IMR-90 (cell line): ENCODE data around the gene PARVB. TPM values are rescaled to one million over a fixed set of nuclear protein-coding genes. Genes with fewer than 3 reads are reported as not detected.

ENCODE experiments used
- ATAC-seq: fragments of 200-7000 bp; cut with Tn5 transposase; 2 replicates; pipeline ENCODE4 v1.9.1; 2020; ENCODE audit warnings: low read depth, mild to moderate bottlenecking, moderate library complexity
- BruUV-seq: library from RNA; stranded (reverse); fragments of 400-500 nt; replicated peaks from 2 replicates; lab custom pipeline; 2021; lab: Mats Ljungman, UMichigan
- CTCF ChIA-PET: fragments of 300-600 bp; formaldehyde crosslinking; extraction: SDS; loops from one replicate; lab custom pipeline; 2021; ENCODE audit warnings: antibody characterized with exemption; lab: Yijun Ruan, JAX
- POLR2A ChIA-PET: fragments of 300-600 bp; sonication (Branson Sonifier 250); formaldehyde crosslinking; loops from one replicate; lab custom pipeline; 2022; ENCODE audit warnings: antibody characterized with exemption; ENCODE audit not compliant: unreplicated experiment; lab: Charles Lee
- DNase-seq: peaks from one replicate; pipeline ENCODE4 v3.0.0; 2013
- H2AFZ ChIP-seq: replicated peaks from 2 replicates; pipeline ENCODE3; 2013; ENCODE audit warnings: low read length, mild to moderate bottlenecking; ENCODE audit not compliant: poor library complexity
- H2AK5ac ChIP-seq: 2 replicates; pipeline ENCODE4 v1.6.1; 2013; ENCODE audit warnings: low read depth, low read length, inconsistent platforms
- H2AK9ac ChIP-seq: replicated peaks from 2 replicates; pipeline ENCODE3; 2013; ENCODE audit warnings: mild to moderate bottlenecking, low read depth, low read length, moderate library complexity; ENCODE audit not compliant: poor library complexity
- H2BK120ac ChIP-seq: 2 replicates; pipeline ENCODE4 v1.6.1; 2013; ENCODE audit warnings: low read depth, low read length, inconsistent platforms
- H2BK15ac ChIP-seq: 3 replicates; pipeline ENCODE4 v1.6.1; 2013; ENCODE audit warnings: low read depth, low read length, inconsistent platforms
- H2BK20ac ChIP-seq: 2 replicates; pipeline ENCODE4 v1.6.1; 2013; ENCODE audit warnings: low read depth, mild to moderate bottlenecking, inconsistent platforms, low read length, moderate library complexity
- H2BK5ac ChIP-seq: 2 replicates; pipeline ENCODE4 v1.6.1; 2013; ENCODE audit warnings: mild to moderate bottlenecking, low read depth, low read length, inconsistent platforms; ENCODE audit not compliant: poor library complexity, severe bottlenecking
- H3K14ac ChIP-seq: replicated peaks from 2 replicates; pipeline ENCODE4 v1.6.1; 2013; ENCODE audit warnings: low read depth, low read length, inconsistent platforms
- H3K18ac ChIP-seq: 2 replicates; pipeline ENCODE4 v1.6.1; 2013; ENCODE audit warnings: low read depth, low read length, control low read depth
- H3K23ac ChIP-seq: 2 replicates; pipeline ENCODE4 v1.6.1; 2013; ENCODE audit warnings: low read depth, low read length, inconsistent platforms
- H3K27ac ChIP-seq: 2 replicates; pipeline ENCODE4 v1.5.1; 2013; ENCODE audit warnings: mild to moderate bottlenecking, control low read depth, low read length; ENCODE audit not compliant: insufficient read depth
- H3K27me3 ChIP-seq: 2 replicates; pipeline ENCODE4 v1.6.1; 2013; ENCODE audit warnings: low read length; ENCODE audit not compliant: control insufficient read depth, insufficient read depth
- H3K36me3 ChIP-seq: 2 replicates; pipeline ENCODE4 v1.6.1; 2013; ENCODE audit warnings: low read length, mixed read lengths; ENCODE audit not compliant: control insufficient read depth, insufficient read depth
- H3K4ac ChIP-seq: 2 replicates; pipeline ENCODE4 v1.6.1; 2013; ENCODE audit warnings: low read depth, low read length, inconsistent platforms
- H3K4me1 ChIP-seq: 2 replicates; pipeline ENCODE4 v1.6.1; 2013; ENCODE audit warnings: low read length, mixed read lengths; ENCODE audit not compliant: control insufficient read depth, insufficient read depth
- H3K4me2 ChIP-seq: 2 replicates; pipeline ENCODE4 v1.6.1; 2013; ENCODE audit warnings: low read depth, mild to moderate bottlenecking, control low read depth, low read length, moderate library complexity
- H3K4me3 ChIP-seq: 2 replicates; pipeline ENCODE4 v1.5.1; 2013; ENCODE audit warnings: low read depth, mild to moderate bottlenecking, control low read depth, low read length, moderate library complexity; ENCODE audit not compliant: insufficient read depth
- H3K56ac ChIP-seq: 2 replicates; pipeline ENCODE4 v1.6.1; 2013; ENCODE audit warnings: low read length, inconsistent platforms; ENCODE audit not compliant: insufficient read depth; ENCODE audit errors: extremely low read depth
- H3K79me1 ChIP-seq, 2 experiments: 2 replicates each; pipeline ENCODE4 v1.6.1; 2013; ENCODE audit warnings: low read length in 2 of 2, inconsistent platforms in 1 of 2, low read depth in 1 of 2
- H3K9ac ChIP-seq: 2 replicates; pipeline ENCODE4 v1.6.1; 2013; ENCODE audit warnings: low read depth, low read length, control low read depth
- H3K9me1 ChIP-seq: 2 replicates; pipeline ENCODE4 v1.6.1; 2013; ENCODE audit warnings: low read length, inconsistent platforms; ENCODE audit not compliant: insufficient read depth
- H3K9me3 ChIP-seq: 2 replicates; pipeline ENCODE4 v1.6.1; 2013; ENCODE audit warnings: low read length; ENCODE audit not compliant: control insufficient read depth, insufficient read depth
- H4K20me1 ChIP-seq: 2 replicates; pipeline ENCODE4 v1.6.1; 2013; ENCODE audit warnings: low read length, inconsistent platforms; ENCODE audit not compliant: insufficient read depth
- H4K5ac ChIP-seq: 2 replicates; pipeline ENCODE4 v1.6.1; 2013; ENCODE audit warnings: mild to moderate bottlenecking, low read depth, low read length, control low read depth
- H4K8ac ChIP-seq, 2 experiments: 2 replicates each; pipeline ENCODE4 v1.6.1; 2013; ENCODE audit warnings: low read depth in 2 of 2, low read length in 2 of 2, control low read depth in 1 of 2, inconsistent platforms in 1 of 2
- H4K91ac ChIP-seq: 2 replicates; pipeline ENCODE4 v1.6.1; 2013; ENCODE audit warnings: low read depth, low read length, inconsistent platforms; ENCODE audit not compliant: insufficient read depth
- CEBPB ChIP-seq: IDR thresholded peaks from 2 replicates; pipeline ENCODE4 v1.6.1; 2012; ENCODE audit warnings: low read depth, low read length, improper control_type of control experiment
- MAZ ChIP-seq: IDR thresholded peaks from 2 replicates; pipeline ENCODE4 v1.6.1; 2012; ENCODE audit warnings: low read depth, mild to moderate bottlenecking, low read length, improper control_type of control experiment, moderate library complexity, borderline replicate concordance
- MXI1 ChIP-seq: IDR thresholded peaks from 2 replicates; pipeline ENCODE4 v1.6.1; 2012; ENCODE audit warnings: low read depth, mild to moderate bottlenecking, low read length, moderate library complexity, borderline replicate concordance
- NFE2L2 ChIP-seq: fragments of 150-350 bp; IDR thresholded peaks from 2 replicates; pipeline ENCODE4 v1.6.1; 2016; ENCODE audit warnings: low read depth, mild to moderate bottlenecking, low read length
- RFX5 ChIP-seq: IDR thresholded peaks from 2 replicates; pipeline ENCODE4 v1.8.0; 2012; ENCODE audit warnings: low read depth, mild to moderate bottlenecking, low read length, moderate library complexity
- SMC3 ChIP-seq: fragments of 150-350 bp; IDR thresholded peaks from 2 replicates; pipeline ENCODE4 v1.6.1; 2016; ENCODE audit warnings: low read depth, mild to moderate bottlenecking, antibody characterized with exemption, low read length, moderate library complexity
- WGBS, 2 experiments: methylation state at CpG; one replicate each; pipeline versions ENCODE4 v1.1.5 to v1.1.7; 2013; ENCODE audit warnings: missing lambda C conversion rate in 2 of 2; ENCODE audit not compliant: insufficient read length in 1 of 2; ENCODE audit errors: extremely low coverage in 2 of 2; 5-methylcytosine and 5-hydroxymethylcytosine counted together
- dilution Hi-C: fragments of 300-500 bp; cut with HindIII; formaldehyde crosslinking; loops from one replicate; pipeline ENCODE4 v1.14.3; 2018; ENCODE audit warnings: low sequenced_read_pairs; ENCODE audit not compliant: unreplicated experiment
- in situ Hi-C: fragments of 300-500 bp; cut with MboI; formaldehyde crosslinking; loops from 3 replicates; pipeline ENCODE4 v1.14.3; 2019; ENCODE audit warnings: low sequenced_read_pairs, inconsistent platforms, mixed read lengths
- intact Hi-C: fragments of 100-400 bp; cut with micrococcal nuclease; formaldehyde crosslinking; loops from 2 replicates; pipeline ENCODE4 v1.10.0; 2022
- polyA plus RNA-seq, 3 experiments: library from polyadenylated mRNA; depleted of rRNA; stranded (reverse); fragments of >200 nt; gene quantifications; 2 replicates each; pipeline ENCODE4 v1.2.3, GENCODE V29; 2012; ENCODE audit warnings: low replicate concordance in 1 of 3
- total RNA-seq: library from RNA; depleted of rRNA; stranded (reverse); fragments of >200 nt; gene quantifications from 2 replicates; pipeline ENCODE4 v1.2.3, GENCODE V29; 2012

PARVB gene
- total and polyA plus RNA-seq, 2 of the 4 experiments (the other 2 are of a cell fraction) = 44.3 to 53.9 TPM

- Histone ChIP-seq H3K4me3 (no peak overlapping the region), H4K91ac (no peak overlapping the region), H2BK15ac (no peak overlapping the region), H2BK120ac (no peak overlapping the region), H3K56ac (no peak overlapping the region), H3K4me2 (no peak overlapping the region), H3K9me3 (no peaks in the 10 kb centered on the region), H3K36me3 (peaks cover 1% of the 10 kb centered on the region; the same call in 1 of the 2 replicates), H3K4ac (no peak overlapping the region), H4K8ac (no peak overlapping the region), H2BK5ac (no peak overlapping the region), H3K9ac (no peak overlapping the region), H4K20me1 (no peaks in the 10 kb centered on the region), H3K27me3 (no peaks in the 10 kb centered on the region), H2AK5ac (no peak overlapping the region), H2AFZ (no peak overlapping the region), H2AK9ac (no peak overlapping the region), H3K14ac (no peak overlapping the region), H3K4me1 (no peaks in the 10 kb centered on the region; the same call in 1 of the 2 replicates), H3K27ac (no peak overlapping the region), H3K79me1 (no peaks in the 10 kb centered on the region), H3K9me1 (no peaks in the 10 kb centered on the region), H3K18ac (no peak overlapping the region), H3K23ac (no peak overlapping the region), H4K5ac (no peak overlapping the region), H2BK20ac (no peak overlapping the region)
- dilution Hi-C loops (no loop called here), intact Hi-C loops (no loop called here), in situ Hi-C loops (no loop called here)
- ATAC-seq (no peak), DNase-seq (no peak)
- ChIA-PET POLR2A (no interaction called here), CTCF (no interaction called here)
- WGBS, 2 experiments = no CpG with 5 or more reads among the region's 6 CpGs
- no TSS peak for BruUV-seq
- TF ChIP-seq MXI1 (no peak), NFE2L2 (no peak), CEBPB (no peak), SMC3 (no peak), MAZ (no peak), RFX5 (no peak)
Observed at GRCh38 chr22:44107340-44107739, 83.2 kb downstream of the PARVB start.
